ENCODE measurements around the gene RSAD2.

Gene RSAD2

DNA sequence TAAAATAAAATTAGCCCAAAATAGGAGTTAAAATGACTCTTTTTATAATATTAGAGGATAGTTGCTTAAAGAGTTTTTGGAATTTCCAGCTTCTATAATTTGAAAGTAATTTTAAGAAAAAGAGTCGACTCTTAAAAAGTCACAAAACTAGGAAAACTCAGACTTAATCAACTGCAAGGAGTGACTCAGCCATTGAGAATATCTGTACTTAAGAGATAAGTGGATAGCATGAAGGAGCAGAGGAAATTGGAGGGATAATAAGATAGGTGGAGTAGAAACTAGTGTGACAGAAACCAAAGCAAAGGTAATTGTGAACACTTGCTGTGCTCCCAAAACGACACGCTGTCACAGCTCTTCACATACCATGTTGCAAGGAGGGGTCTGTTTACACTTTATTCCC, 8.4 kb downstream of the RSAD2 start:
- no peak for DNase-seq
- Histone ChIP-seq H3K27ac (ENCODE audit: low read length) (no peak overlapping the region), H3K4me1 (ENCODE audit: low read length) (no peaks in the 10 kb centered on the region), H3K79me2 (ENCODE audit: low read length) (no peaks in the 10 kb centered on the region), H3F3A (ENCODE audit: insufficient read depth, low read length) (no peaks in the 10 kb centered on the region), H3K4me2 (ENCODE audit: low read depth, low read length) (no peak overlapping the region), H3K9me3 (replicated peaks; ENCODE audit: insufficient read depth, low read length) (no peaks in the 10 kb centered on the region), H3K4me3 (ENCODE audit: low read length) (no peak overlapping the region), H3K27me3 (replicated peaks; ENCODE audit: insufficient read depth, low read length) (no peaks in the 10 kb centered on the region), H3K9me2 (replicated peaks; ENCODE audit: insufficient read depth, low read length) (no peaks in the 10 kb centered on the region), H3K36me3 (replicated peaks; ENCODE audit: insufficient read depth, low read length) (no peaks in the 10 kb centered on the region), H3K9ac (ENCODE audit: low read length) (no peak overlapping the region), H4K20me1 (ENCODE audit: insufficient read depth, low read length) (no peaks in the 10 kb centered on the region), H2AFZ (ENCODE audit: low read length) (no peak overlapping the region)
- TF ChIP-seq, protein P1, sequence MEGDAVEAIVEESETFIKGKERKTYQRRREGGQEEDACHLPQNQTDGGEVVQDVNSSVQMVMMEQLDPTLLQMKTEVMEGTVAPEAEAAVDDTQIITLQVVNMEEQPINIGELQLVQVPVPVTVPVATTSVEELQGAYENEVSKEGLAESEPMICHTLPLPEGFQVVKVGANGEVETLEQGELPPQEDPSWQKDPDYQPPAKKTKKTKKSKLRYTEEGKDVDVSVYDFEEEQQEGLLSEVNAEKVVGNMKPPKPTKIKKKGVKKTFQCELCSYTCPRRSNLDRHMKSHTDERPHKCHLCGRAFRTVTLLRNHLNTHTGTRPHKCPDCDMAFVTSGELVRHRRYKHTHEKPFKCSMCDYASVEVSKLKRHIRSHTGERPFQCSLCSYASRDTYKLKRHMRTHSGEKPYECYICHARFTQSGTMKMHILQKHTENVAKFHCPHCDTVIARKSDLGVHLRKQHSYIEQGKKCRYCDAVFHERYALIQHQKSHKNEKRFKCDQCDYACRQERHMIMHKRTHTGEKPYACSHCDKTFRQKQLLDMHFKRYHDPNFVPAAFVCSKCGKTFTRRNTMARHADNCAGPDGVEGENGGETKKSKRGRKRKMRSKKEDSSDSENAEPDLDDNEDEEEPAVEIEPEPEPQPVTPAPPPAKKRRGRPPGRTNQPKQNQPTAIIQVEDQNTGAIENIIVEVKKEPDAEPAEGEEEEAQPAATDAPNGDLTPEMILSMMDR (IDR thresholded peaks at IDR 0.05; ENCODE audit: low read length), result no peak

GRCh38 chr2:6887751-6888192, 10.2 kb downstream of the RSAD2 start:
- H3K4me1 ChIP-seq (ENCODE audit: low read length), result no peaks in the 10 kb centered on the region
- H3K9ac ChIP-seq (ENCODE audit: low read length), result no peak overlapping the region
- no peak overlapping the region for H3K27ac ChIP-seq (ENCODE audit: low read length)
- H3K9me2 ChIP-seq (replicated peaks; ENCODE audit: insufficient read depth, low read length), result no peaks in the 10 kb centered on the region
- H3K4me3 ChIP-seq (ENCODE audit: low read length), result no peak overlapping the region
- no peak for DNase-seq
- H3K4me2 ChIP-seq (ENCODE audit: low read depth, low read length), result no peak overlapping the region
- H2AFZ ChIP-seq (ENCODE audit: low read length), result no peak overlapping the region
- no peaks in the 10 kb centered on the region for H4K20me1 ChIP-seq (ENCODE audit: insufficient read depth, low read length)
- H3K9me3 ChIP-seq (replicated peaks; ENCODE audit: insufficient read depth, low read length), result no peaks in the 10 kb centered on the region
- H3F3A ChIP-seq (ENCODE audit: insufficient read depth, low read length), result no peaks in the 10 kb centered on the region
- no peaks in the 10 kb centered on the region for H3K79me2 ChIP-seq (ENCODE audit: low read length)
- TF ChIP-seq EZH2 (optimal IDR thresholded peaks at IDR 0.05; ENCODE audit: low read depth, low read length) (no peak), EZH2phosphoT487 (IDR thresholded peaks at IDR 0.05; ENCODE audit: low read length) (no peak)
- TF ChIP-seq, protein P1 (IDR thresholded peaks at IDR 0.05; ENCODE audit: low read length), result no peak
- H3K27me3 ChIP-seq (replicated peaks; ENCODE audit: insufficient read depth, low read length), result no peaks in the 10 kb centered on the region
- H3K36me3 ChIP-seq (replicated peaks; ENCODE audit: insufficient read depth, low read length), result no peaks in the 10 kb centered on the region

DNA sequence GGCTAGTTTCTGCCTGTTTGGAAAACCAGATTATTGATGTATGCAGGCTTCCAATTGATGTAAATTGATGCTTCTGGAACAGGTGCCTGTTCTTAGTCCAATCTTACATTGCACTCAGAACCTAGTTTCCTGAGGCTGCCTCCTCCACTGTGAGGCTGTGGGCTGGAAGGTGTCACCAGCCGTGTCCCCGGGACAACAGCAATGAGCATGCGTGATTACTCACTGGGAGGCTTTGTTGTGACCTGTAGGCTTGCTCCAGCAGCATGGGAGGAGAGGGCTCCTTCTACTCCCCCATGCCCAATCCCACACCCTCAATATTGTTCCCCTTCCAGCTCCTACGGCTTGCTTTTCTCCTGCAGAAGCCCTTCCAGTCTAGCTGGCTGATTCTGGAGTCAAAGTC, 11.1 kb downstream of the RSAD2 start:
- H3K36me3 ChIP-seq (replicated peaks; ENCODE audit: insufficient read depth, low read length), result no peaks in the 10 kb centered on the region
- H3K9me2 ChIP-seq (replicated peaks; ENCODE audit: insufficient read depth, low read length), result no peaks in the 10 kb centered on the region
- H3K4me2 ChIP-seq (ENCODE audit: low read depth, low read length), result no peak overlapping the region
- H4K20me1 ChIP-seq (ENCODE audit: insufficient read depth, low read length), result no peaks in the 10 kb centered on the region
- H3K9me3 ChIP-seq (replicated peaks; ENCODE audit: insufficient read depth, low read length), result no peaks in the 10 kb centered on the region
- no peak overlapping the region for H2AFZ ChIP-seq (ENCODE audit: low read length)
- no peaks in the 10 kb centered on the region for H3F3A ChIP-seq (ENCODE audit: insufficient read depth, low read length)
- TF ChIP-seq EZH2phosphoT487 (IDR thresholded peaks at IDR 0.05; ENCODE audit: low read length) (no peak), EZH2 (optimal IDR thresholded peaks at IDR 0.05; ENCODE audit: low read depth, low read length) (no peak)
- TF ChIP-seq, protein P1 (IDR thresholded peaks at IDR 0.05; ENCODE audit: low read length), result no peak
- H3K27ac ChIP-seq (ENCODE audit: low read length), result no peak overlapping the region
- H3K4me3 ChIP-seq (ENCODE audit: low read length), result no peak overlapping the region
- DNase-seq, result no peak
- no peaks in the 10 kb centered on the region for H3K4me1 ChIP-seq (ENCODE audit: low read length)
- H3K9ac ChIP-seq (ENCODE audit: low read length), result no peak overlapping the region
- no peaks in the 10 kb centered on the region for H3K79me2 ChIP-seq (ENCODE audit: low read length)
- H3K27me3 ChIP-seq (replicated peaks; ENCODE audit: insufficient read depth, low read length), result no peaks in the 10 kb centered on the region

Data from MM.1S (cell line).